CD14-positive monocyte (primary cell): Measurements from ENCODE around the gene OLFML1. TPM values are rescaled to one million over a fixed set of nuclear protein-coding genes. Genes with fewer than 3 reads are reported as not detected.

Source experiments
- DNase-seq, 3 donors: peaks; one replicate each; pipeline ENCODE4 v3.0.0-alpha.2; 2011 to 2022
- H2AFZ ChIP-seq: 2 replicates; pipeline ENCODE4 v1.6.0; 2012; ENCODE audit warnings: mild to moderate bottlenecking, low read depth, low read length, inconsistent platforms; ENCODE audit not compliant: insufficient read depth, poor library complexity, severe bottlenecking
- H3K27ac ChIP-seq, 2 donors: 1 replicate in 1 of 2; 2 replicates in 1 of 2; pipeline ENCODE4 v1.5.1; 2012 to 2013; ENCODE audit warnings: low read length in 2 of 2, control low read depth in 1 of 2, inconsistent platforms in 1 of 2, low read depth in 1 of 2, mild to moderate bottlenecking in 1 of 2
- H3K27me3 ChIP-seq, 2 donors: one replicate each; pipeline versions ENCODE4 v1.6.0 to v1.6.1; 2011 to 2013; ENCODE audit warnings: low read length in 2 of 2; ENCODE audit not compliant: control insufficient read depth in 2 of 2, insufficient read depth in 2 of 2
- H3K36me3 ChIP-seq, 2 donors: replicated peaks in 1 of 2; 1 replicate in 1 of 2; 2 replicates in 1 of 2; pipeline versions ENCODE4 v1.5.1 to v1.6.1; 2012 to 2013; ENCODE audit warnings: low read length in 2 of 2, control low read depth in 1 of 2, inconsistent platforms in 1 of 2, mild to moderate bottlenecking in 1 of 2; ENCODE audit not compliant: insufficient read depth in 2 of 2, control insufficient read depth in 1 of 2
- H3K4me1 ChIP-seq, 2 donors: 1 replicate in 1 of 2; 2 replicates in 1 of 2; pipeline versions ENCODE4 v1.5.1 to v1.6.1; 2012 to 2013; ENCODE audit warnings: low read length in 2 of 2, control low read depth in 1 of 2, inconsistent platforms in 1 of 2, mild to moderate bottlenecking in 1 of 2, moderate library complexity in 1 of 2; ENCODE audit not compliant: insufficient read depth in 2 of 2, control insufficient read depth in 1 of 2
- H3K4me2 ChIP-seq: replicated peaks from 2 replicates; pipeline ENCODE3; 2012; ENCODE audit warnings: low read length, moderate library complexity, mild to moderate bottlenecking; ENCODE audit not compliant: poor library complexity, severe bottlenecking; ENCODE audit errors: extremely low read depth
- H3K4me3 ChIP-seq, 3 experiments: fragments of 200-600 bp in 1 of 3; sonication (generic) in 1 of 3; replicated peaks in 1 of 3; 1 replicate in 2 of 3; 2 replicates in 1 of 3; pipeline ENCODE4 v1.5.1; 2011 to 2013; ENCODE audit warnings: low read length in 3 of 3, mild to moderate bottlenecking in 3 of 3, control low read depth in 2 of 3, low read depth in 2 of 3, inconsistent platforms in 1 of 3, moderate library complexity in 1 of 3
- H3K79me2 ChIP-seq: 2 replicates; pipeline ENCODE4 v1.6.0; 2012; ENCODE audit warnings: mild to moderate bottlenecking, control low read depth, inconsistent platforms, low read length, moderate library complexity; ENCODE audit not compliant: insufficient read depth
- H3K9ac ChIP-seq: 2 replicates; pipeline ENCODE4 v1.6.0; 2017; ENCODE audit warnings: low read length, mild to moderate bottlenecking; ENCODE audit not compliant: insufficient read depth, poor library complexity, severe bottlenecking
- H3K9me3 ChIP-seq, 2 donors: replicated peaks in 1 of 2; 1 replicate in 1 of 2; 2 replicates in 1 of 2; pipeline versions ENCODE4 v1.5.1 to v1.6.1; 2012 to 2013; ENCODE audit warnings: low read length in 2 of 2, control low read depth in 1 of 2; ENCODE audit not compliant: control insufficient read depth in 1 of 2, insufficient read depth in 1 of 2
- H4K20me1 ChIP-seq: 2 replicates; pipeline ENCODE4 v1.6.0; 2012; ENCODE audit warnings: mild to moderate bottlenecking, low read length, control low read depth, moderate library complexity; ENCODE audit not compliant: insufficient read depth
- H3K27ac Mint-ChIP-seq, 7 donors: one replicate each; pipeline ENCODE4 v1.8.0; 2020; ENCODE audit warnings: mild to moderate bottlenecking in 7 of 7, mixed read lengths in 7 of 7, moderate library complexity in 6 of 7, inconsistent platforms in 2 of 7
- H3K27me3 Mint-ChIP-seq, 3 donors: one replicate each; pipeline ENCODE4 v1.8.0; 2021 to 2022; ENCODE audit warnings: low read depth in 3 of 3, mild to moderate bottlenecking in 3 of 3, mixed read lengths in 3 of 3, moderate library complexity in 3 of 3, inconsistent platforms in 1 of 3
- H3K36me3 Mint-ChIP-seq, 2 donors: one replicate each; pipeline ENCODE4 v1.8.0; 2020; ENCODE audit warnings: mixed read lengths in 2 of 2, inconsistent platforms in 1 of 2, mild to moderate bottlenecking in 1 of 2
- H3K4me1 Mint-ChIP-seq: one replicate; pipeline ENCODE4 v1.8.0; 2020; ENCODE audit warnings: mild to moderate bottlenecking, mixed read lengths
- H3K4me3 Mint-ChIP-seq, 2 donors: one replicate each; pipeline ENCODE4 v1.8.0; 2020; ENCODE audit warnings: mild to moderate bottlenecking in 2 of 2, mixed read lengths in 2 of 2, moderate library complexity in 1 of 2
- H3K9me3 Mint-ChIP-seq, 7 donors: one replicate each; pipeline ENCODE4 v1.8.0; 2020 to 2022; ENCODE audit warnings: mixed read lengths in 7 of 7, mild to moderate bottlenecking in 6 of 7, moderate library complexity in 6 of 7, inconsistent platforms in 2 of 7
- CTCF ChIP-seq: fragments of 200-600 bp; IDR thresholded peaks from one replicate; pipeline ENCODE4 v1.8.0; 2022; ENCODE audit warnings: antibody characterized with exemption, mild to moderate bottlenecking
- WGBS: methylation state at CpG from one replicate; pipeline ENCODE4 v1.1.5; 2013; ENCODE audit warnings: missing lambda C conversion rate; ENCODE audit not compliant: insufficient coverage; 5-methylcytosine and 5-hydroxymethylcytosine counted together
- intact Hi-C, 2 donors: fragments of 100-400 bp; cut with micrococcal nuclease; formaldehyde crosslinking; loops; one replicate each; pipeline versions ENCODE4 v1.15.0 to v1.15.1; 2023
- polyA plus RNA-seq, 3 donors: library from polyadenylated mRNA; depleted of rRNA in 1 of 3; unstranded in 2 of 3; stranded (reverse) in 1 of 3; fragments of 300-500 nt in 2 of 3; fragments of >200 nt in 1 of 3; fragmentation: Illumina TruSeq in 2 of 3; gene quantifications; 1 replicate in 2 of 3; 2 replicates in 1 of 3; pipeline ENCODE4 v1.2.3, GENCODE V29; 2012 to 2021

The OLFML1 gene
- polyA plus RNA-seq, 3 donors, result 0.11 to 0.17 TPM; not detected in 1

- no peak overlapping the region for H3K4me3 ChIP-seq
Observed at GRCh38 chr11:7558046-7558445, 72.7 kb downstream of the OLFML1 start.

GRCh38 chr11:7559398-7560283 is 74.3 kb downstream of the OLFML1 start:
- H3K27ac Mint-ChIP-seq, result no peak overlapping the region
- Histone ChIP-seq H4K20me1 (peaks cover 50% of the 10 kb centered on the region), H3K27ac (no peak overlapping the region), H3K27me3 (no peaks in the 10 kb centered on the region), H3K9me3 (no peaks in the 10 kb centered on the region), H3K4me1 (no peaks in the 10 kb centered on the region), H3K36me3 (peaks cover 0 to 10% of the 10 kb centered on the region in 2 donors), H2AFZ (no peak overlapping the region), H3K4me3 (no peak overlapping the region), H3K4me2 (no peak overlapping the region), H3K9ac (no peak overlapping the region), H3K79me2 (no peaks in the 10 kb centered on the region)
- H3K9me3 Mint-ChIP-seq, result peaks cover 0 to 2% (median 0%) of the 10 kb centered on the region in 7 donors
- H3K4me1 Mint-ChIP-seq, result no peaks in the 10 kb centered on the region
- WGBS, result 100% methylated on average over 1 of the region's 4 CpGs
- peaks cover 2 to 6% (median 6%) of the 10 kb centered on the region in 3 donors for H3K27me3 Mint-ChIP-seq
- TF ChIP-seq CTCF, result no peak
- intact Hi-C loops, result no loop called here
- DNase-seq, result no peak
- no peak overlapping the region for H3K4me3 Mint-ChIP-seq
- H3K36me3 Mint-ChIP-seq, result peaks cover 29 to 36% of the 10 kb centered on the region in 2 donors

More at GRCh38 chr11:7558046-7558445, 72.7 kb downstream of the OLFML1 start:
- H3K36me3 ChIP-seq, result peaks cover 10 to 25% of the 10 kb centered on the region in 2 donors
- no peak overlapping the region for H3K27ac Mint-ChIP-seq
- no peak overlapping the region for H3K4me2 ChIP-seq
- peaks cover 45% of the 10 kb centered on the region for H4K20me1 ChIP-seq
- no peak for TF ChIP-seq CTCF
- H2AFZ ChIP-seq, result no peak overlapping the region
- H3K27me3 Mint-ChIP-seq, result peaks cover 2 to 6% (median 6%) of the 10 kb centered on the region in 3 donors
- H3K36me3 Mint-ChIP-seq, result peaks cover 35 to 42% of the 10 kb centered on the region in 2 donors
- no peaks in the 10 kb centered on the region for H3K79me2 ChIP-seq
- no peaks in the 10 kb centered on the region for H3K4me1 Mint-ChIP-seq
- H3K27ac ChIP-seq, result no peak overlapping the region
- no peaks in the 10 kb centered on the region for H3K4me1 ChIP-seq
- no peak overlapping the region for H3K9ac ChIP-seq
- H3K27me3 ChIP-seq, result no peaks in the 10 kb centered on the region
- DNase-seq, result no peak
- no peaks in the 10 kb centered on the region for H3K9me3 Mint-ChIP-seq
- no peaks in the 10 kb centered on the region for H3K9me3 ChIP-seq
- intact Hi-C loops, result no loop called here
- no peak overlapping the region for H3K4me3 Mint-ChIP-seq

Other genes with a start within 250 kb of the OLFML1 start
- gene SYT9, start 233.6 kb upstream of the OLFML1 start, polyA plus RNA-seq, result not detected
- 10 to 100 TPM in 1 of 3 donors, 1 to 10 TPM in 2; 5.9 to 41.6 (median 8.6) TPM for gene PPFIBP2, start 28.5 kb downstream of the OLFML1 start, polyA plus RNA-seq
- gene CYB5R2, start 188.0 kb downstream of the OLFML1 start, polyA plus RNA-seq, result 1 to 10 TPM in 2 of 3 donors, under 1 TPM in 1; 0.52 to 3.7 (median 1.4) TPM
- not detected for gene OVCH2, start 221.0 kb downstream of the OLFML1 start, polyA plus RNA-seq